GM19025 (cell line): ENCODE measurements around the gene NLRP7.

Experiments
- ATAC-seq: cut with Tn5 transposase; IDR thresholded peaks from one replicate; pipeline ENCODE4 v1.9.1; 2021; ENCODE audit warnings: mild to moderate bottlenecking, low read depth, moderate library complexity; ENCODE audit not compliant: unreplicated experiment

NLRP7 gene

DNA sequence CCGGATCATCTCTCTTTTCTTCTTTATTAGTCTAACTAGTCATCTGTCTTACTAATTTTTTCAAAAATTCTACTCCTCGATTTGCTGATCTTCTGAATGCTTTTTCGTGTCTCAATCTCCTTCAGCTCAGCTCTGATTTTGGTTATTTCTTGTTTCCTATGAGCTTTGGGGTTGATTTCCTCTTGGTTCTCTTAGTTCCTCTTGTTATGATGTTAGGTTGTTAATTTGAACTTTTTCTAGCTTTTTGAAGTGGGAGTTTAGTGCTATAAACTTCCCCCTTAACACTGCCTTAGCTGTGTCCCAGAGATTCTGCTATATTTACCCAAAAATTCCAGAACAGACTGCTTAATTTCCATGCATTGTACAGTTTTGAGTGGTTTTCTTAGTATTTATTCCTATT, 69.9 kb downstream of the NLRP7 start:
- ATAC-seq, result no peak

DNA sequence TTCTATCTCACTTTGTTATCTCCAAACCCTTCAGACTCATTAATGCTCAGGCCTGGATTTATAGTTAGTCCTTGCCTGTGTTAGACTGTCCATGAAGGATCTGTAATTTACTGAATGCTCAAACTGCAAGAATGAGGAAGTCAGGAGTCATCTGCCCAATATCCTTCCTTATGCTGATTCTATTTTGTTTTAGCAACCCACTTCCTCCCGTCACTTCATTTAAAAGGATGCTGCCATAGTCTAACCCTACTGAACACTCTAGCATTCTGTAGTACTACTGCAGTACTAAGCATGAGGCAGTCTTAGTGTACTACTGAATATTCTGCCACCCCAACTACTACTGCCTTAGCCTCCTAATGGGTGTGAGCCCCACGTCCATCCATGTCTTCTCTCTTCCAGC, 71.8 kb downstream of the NLRP7 start:
- no peak for ATAC-seq

DNA sequence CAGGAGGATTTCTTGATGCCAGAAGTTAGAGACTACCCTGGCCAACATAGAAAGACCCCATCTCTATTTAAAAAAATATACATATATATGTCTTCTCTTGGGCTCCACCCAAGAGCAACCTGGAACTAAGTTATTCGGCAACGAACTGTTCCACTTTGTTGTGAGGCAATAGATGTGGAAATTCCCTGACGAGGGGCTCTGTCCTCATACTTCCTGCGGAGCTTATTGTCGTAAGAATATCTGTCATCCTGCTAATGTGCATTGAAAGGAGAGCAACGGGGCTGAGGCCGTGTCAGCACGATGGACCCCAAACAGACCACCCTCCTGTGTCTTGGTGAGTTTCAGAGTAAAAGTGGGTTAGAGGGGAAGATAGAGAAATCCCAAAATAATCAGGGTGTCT, 73.3 kb downstream of the NLRP7 start, which contains the start of gene FCAR:
Gene FCAR (plus strand): TSS at position 246 of the 400 bp plus-strand sequence. CDS start 55 bp downstream, at position 301.
- no peak for ATAC-seq
